ENCODE measurements around the gene MTHFD1L.
A peak's percentile ranks its signal among the peaks of the same experiment; 100 is the strongest.

The MTHFD1L gene

GRCh38 chr6:150905769-150906168 lies 40.3 kb downstream of the MTHFD1L start:
- Histone ChIP-seq H3K36me3 (ENCODE audit: insufficient read depth, low read length) (peaks cover 18% of the 10 kb centered on the region; the same call in 1 of the 2 replicates), H2AFZ (ENCODE audit: low read length) (no peak overlapping the region)

GRCh38 chr6:150906641-150907326 lies 41.3 kb downstream of the MTHFD1L start:
- Histone ChIP-seq H3K4me1 (ENCODE audit: insufficient read depth, low read length, poor library complexity, severe bottlenecking) (no peaks in the 10 kb centered on the region), H3K9me3 (ENCODE audit: insufficient read depth, low read depth, low read length) (no peaks in the 10 kb centered on the region), H3K4me3 (ENCODE audit: low read length, poor library complexity, severe bottlenecking) (no peak overlapping the region), H2AFZ (ENCODE audit: low read length) (no peak overlapping the region), H3K9me2 (replicated peaks; ENCODE audit: low read depth, low read length) (no peaks in the 10 kb centered on the region), H3K9ac (ENCODE audit: low read depth, low read length, poor library complexity, severe bottlenecking) (no peak overlapping the region), H4K20me1 (ENCODE audit: insufficient read depth, low read length, poor library complexity, severe bottlenecking) (no peaks in the 10 kb centered on the region), H3K4me2 (ENCODE audit: low read depth, low read length, poor library complexity, severe bottlenecking) (no peak overlapping the region), H3K79me2 (ENCODE audit: insufficient read depth, low read length) (no peaks in the 10 kb centered on the region), H3K27me3 (ENCODE audit: insufficient read depth, low read length, poor library complexity, severe bottlenecking) (no peaks in the 10 kb centered on the region), H3K36me3 (ENCODE audit: insufficient read depth, low read length) (peaks cover 26% of the 10 kb centered on the region; the same call in 1 of the 2 replicates), H3F3A (ENCODE audit: low read depth) (no peaks in the 10 kb centered on the region)
- no peak for TF ChIP-seq EZH2phosphoT487 (IDR thresholded peaks at IDR 0.05; ENCODE audit: borderline replicate concordance)
- TF ChIP-seq CTCF (conservative IDR thresholded peaks at IDR 0.05; ENCODE audit: low read length): no peak

More at GRCh38 chr6:150905769-150906168, 40.3 kb downstream of the MTHFD1L start:
- Histone ChIP-seq H4K20me1 (ENCODE audit: insufficient read depth, low read length, poor library complexity, severe bottlenecking) (no peaks in the 10 kb centered on the region), H3K4me2 (ENCODE audit: low read depth, low read length, poor library complexity, severe bottlenecking) (no peak overlapping the region), H3K9me2 (replicated peaks; ENCODE audit: low read depth, low read length) (no peaks in the 10 kb centered on the region), H3K27me3 (ENCODE audit: insufficient read depth, low read length, poor library complexity, severe bottlenecking) (no peaks in the 10 kb centered on the region), H3F3A (ENCODE audit: low read depth) (no peaks in the 10 kb centered on the region), H3K4me3 (ENCODE audit: low read length, poor library complexity, severe bottlenecking) (no peak overlapping the region), H3K4me1 (ENCODE audit: insufficient read depth, low read length, poor library complexity, severe bottlenecking) (no peaks in the 10 kb centered on the region), H3K79me2 (ENCODE audit: insufficient read depth, low read length) (no peaks in the 10 kb centered on the region), H3K9ac (ENCODE audit: low read depth, low read length, poor library complexity, severe bottlenecking) (no peak overlapping the region), H3K9me3 (ENCODE audit: insufficient read depth, low read depth, low read length) (no peaks in the 10 kb centered on the region)
- no peak for TF ChIP-seq EZH2phosphoT487 (IDR thresholded peaks at IDR 0.05; ENCODE audit: borderline replicate concordance)
- peak; percentile 46 for TF ChIP-seq CTCF (conservative IDR thresholded peaks at IDR 0.05; ENCODE audit: low read length)

GRCh38 chr6:150907383-150907782 lies 41.9 kb downstream of the MTHFD1L start:
- no peaks in the 10 kb centered on the region for H3F3A ChIP-seq (ENCODE audit: low read depth)
- H3K27me3 ChIP-seq (ENCODE audit: insufficient read depth, low read length, poor library complexity, severe bottlenecking): no peaks in the 10 kb centered on the region
- H3K9me3 ChIP-seq (ENCODE audit: insufficient read depth, low read depth, low read length): no peaks in the 10 kb centered on the region
- H3K9me2 ChIP-seq (replicated peaks; ENCODE audit: low read depth, low read length): no peaks in the 10 kb centered on the region
- no peaks in the 10 kb centered on the region for H4K20me1 ChIP-seq (ENCODE audit: insufficient read depth, low read length, poor library complexity, severe bottlenecking)
- no peak for TF ChIP-seq EZH2phosphoT487 (IDR thresholded peaks at IDR 0.05; ENCODE audit: borderline replicate concordance)
- TF ChIP-seq CTCF (conservative IDR thresholded peaks at IDR 0.05; ENCODE audit: low read length): no peak
- no peak overlapping the region for H2AFZ ChIP-seq (ENCODE audit: low read length)
- no peak overlapping the region for H3K9ac ChIP-seq (ENCODE audit: low read depth, low read length, poor library complexity, severe bottlenecking)
- H3K4me1 ChIP-seq (ENCODE audit: insufficient read depth, low read length, poor library complexity, severe bottlenecking): no peaks in the 10 kb centered on the region
- no peak overlapping the region for H3K4me3 ChIP-seq (ENCODE audit: low read length, poor library complexity, severe bottlenecking)
- no peaks in the 10 kb centered on the region for H3K79me2 ChIP-seq (ENCODE audit: insufficient read depth, low read length)
- H3K36me3 ChIP-seq (ENCODE audit: insufficient read depth, low read length): peaks cover 32% of the 10 kb centered on the region; the same call in 1 of the 2 replicates
- H3K4me2 ChIP-seq (ENCODE audit: low read depth, low read length, poor library complexity, severe bottlenecking): no peak overlapping the region
